Common myeloid progenitor, CD34-positive (primary cell): ENCODE data around the gene MRPL23.

Source experiments
- CTCF ChIA-PET: fragments of 350-600 bp; sonication (Branson Sonifier 250); formaldehyde crosslinking; loops from one replicate; lab custom pipeline; 2021; ENCODE audit warnings: antibody characterized with exemption; lab: Charles Lee
- POLR2A ChIA-PET: fragments of 350-600 bp; sonication (Branson Sonifier 250); formaldehyde crosslinking; loops from one replicate; lab custom pipeline; 2021; ENCODE audit warnings: antibody characterized with exemption; lab: Charles Lee
- DNase-seq, 3 donors: peaks; one replicate each; pipeline versions ENCODE4 v3.0.0 to v3.0.0-alpha.2; 2013
- H3K27ac ChIP-seq, 2 experiments: 1 replicate in 1 of 2; 2 replicates in 1 of 2; pipeline ENCODE4 v1.7.0; 2013; ENCODE audit warnings: inconsistent platforms in 2 of 2, low read length in 2 of 2, mild to moderate bottlenecking in 2 of 2, low read depth in 1 of 2, moderate library complexity in 1 of 2; ENCODE audit not compliant: severe bottlenecking in 2 of 2, insufficient read depth in 1 of 2, poor library complexity in 1 of 2
- H3K27me3 ChIP-seq, 5 experiments: replicated peaks in 2 of 5; 1 replicate in 3 of 5; 2 replicates in 2 of 5; pipeline versions ENCODE4 v1.6.1 to v1.7.0; 2013; ENCODE audit warnings: low read length in 4 of 5, mild to moderate bottlenecking in 2 of 5, moderate library complexity in 2 of 5, inconsistent platforms in 1 of 5; ENCODE audit not compliant: insufficient read depth in 5 of 5, control insufficient read depth in 4 of 5
- H3K36me3 ChIP-seq, 4 experiments: 1 replicate in 2 of 4; 2 replicates in 2 of 4; pipeline versions ENCODE4 v1.6.1 to v1.7.0; 2013; ENCODE audit warnings: low read length in 3 of 4, control low read depth in 1 of 4, mild to moderate bottlenecking in 1 of 4; ENCODE audit not compliant: control insufficient read depth in 4 of 4, insufficient read depth in 4 of 4
- H3K4me1 ChIP-seq, 4 experiments: 1 replicate in 3 of 4; 2 replicates in 1 of 4; pipeline versions ENCODE4 v1.6.1 to v1.7.1; 2013; ENCODE audit warnings: low read length in 3 of 4, mild to moderate bottlenecking in 3 of 4, control low read depth in 1 of 4, inconsistent platforms in 1 of 4, moderate library complexity in 1 of 4; ENCODE audit not compliant: control insufficient read depth in 4 of 4, insufficient read depth in 4 of 4; ENCODE audit errors: control extremely low read depth in 1 of 4
- H3K4me3 ChIP-seq, 7 experiments: 1 replicate in 4 of 7; 2 replicates in 3 of 7; pipeline versions ENCODE4 v1.5.1 to v1.7.0; 2013; ENCODE audit warnings: mild to moderate bottlenecking in 7 of 7, low read length in 6 of 7, moderate library complexity in 6 of 7, inconsistent platforms in 2 of 7, low read depth in 2 of 7, control low read depth in 1 of 7; ENCODE audit not compliant: insufficient read depth in 4 of 7, control insufficient read depth in 1 of 7; ENCODE audit errors: extremely low read depth in 1 of 7
- H3K9me3 ChIP-seq, 5 experiments: 1 replicate in 4 of 5; 2 replicates in 1 of 5; pipeline versions ENCODE4 v1.6.1 to v1.7.1; 2013; ENCODE audit warnings: low read length in 4 of 5, mild to moderate bottlenecking in 2 of 5, inconsistent platforms in 1 of 5, low read depth in 1 of 5, moderate library complexity in 1 of 5; ENCODE audit not compliant: control insufficient read depth in 4 of 5, insufficient read depth in 2 of 5; ENCODE audit errors: control extremely low read depth in 1 of 5
- WGBS: methylation state at CpG from one replicate; pipeline ENCODE4 v1.1.5; 2013; ENCODE audit not compliant: insufficient coverage; 5-methylcytosine and 5-hydroxymethylcytosine counted together

The MRPL23 gene

DNA sequence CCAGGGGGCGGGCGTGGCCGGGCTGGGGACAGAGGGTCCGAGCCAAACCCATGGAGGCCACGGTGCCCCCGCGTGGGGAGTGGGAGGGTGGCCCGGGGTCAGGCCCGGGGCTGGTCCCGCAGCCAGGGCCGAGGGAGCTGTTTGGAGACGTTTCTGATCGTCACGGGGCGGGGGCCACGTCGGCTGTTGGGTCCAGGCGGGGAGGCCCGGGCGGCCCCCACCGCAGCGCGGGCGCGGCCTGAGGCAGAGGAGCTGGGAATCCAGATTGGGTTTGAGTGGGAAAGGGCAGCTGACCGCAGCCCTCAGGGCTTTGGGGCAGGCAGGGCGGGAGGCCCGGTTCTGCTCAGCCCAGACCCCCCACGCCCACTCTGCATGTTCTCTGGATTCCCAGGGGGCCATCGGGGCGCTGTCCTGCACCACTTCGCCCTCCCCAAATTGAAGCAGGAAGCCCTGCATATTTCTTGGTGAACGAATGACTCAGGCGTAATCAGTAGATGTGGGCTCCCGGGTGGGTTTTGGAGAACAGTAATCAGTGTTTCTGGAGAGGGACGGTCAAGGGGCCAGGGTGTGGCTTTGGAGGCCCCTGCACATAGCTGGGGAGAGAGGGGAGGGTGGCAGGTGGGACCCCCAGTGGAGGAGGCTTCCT, 583 bp downstream of the MRPL23 start:
- Histone ChIP-seq H3K4me3 (no peak overlapping the region), H3K9me3 (no peaks in the 10 kb centered on the region), H3K27me3 (no peaks in the 10 kb centered on the region), H3K4me1 (peaks cover 0 to 6% (median 1%) of the 10 kb centered on the region in 4 experiments), H3K27ac (no peak overlapping the region), H3K36me3 (no peaks in the 10 kb centered on the region)
- WGBS, result no CpG with 5 or more reads among the region's 36 CpGs
- CTCF ChIA-PET, result interaction anchor here (0.7 to 4.7 kb wide), 14 partner anchors 14 to 204 kb away, joined by 3 to 38 read pairs (median 5); partner anchors contain the start of genes H19 and TNNI2
- no peak for DNase-seq
- POLR2A ChIA-PET, result interaction anchor here (0.7 to 1.8 kb wide), 4 partner anchors 15 to 295 kb away, joined by 3 to 11 read pairs (median 5); no protein-coding TSS in a partner anchor

DNA sequence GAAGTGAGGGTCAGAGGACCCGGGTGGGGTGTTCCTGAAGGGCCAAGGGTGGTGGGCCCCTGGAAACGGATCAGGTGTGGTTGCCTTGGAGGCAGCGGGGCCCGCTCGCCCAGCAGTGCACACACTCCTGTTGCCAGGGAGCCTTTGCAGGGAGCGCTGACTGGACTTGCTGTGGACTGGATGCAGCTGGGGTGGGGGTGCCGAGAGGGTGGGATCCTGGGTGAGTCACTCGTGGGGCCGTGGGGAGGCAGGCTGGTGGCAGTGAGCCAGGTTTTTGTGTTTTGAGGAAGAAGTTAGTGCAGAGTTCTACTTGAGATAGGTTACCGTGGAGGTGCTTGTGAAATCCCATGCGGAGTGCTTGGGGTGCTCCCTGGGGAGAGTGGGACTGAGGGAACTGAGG, 1.3 kb downstream of the MRPL23 start:
- ChIA-PET POLR2A (interaction anchor here (0.9 to 1.7 kb wide), 3 partner anchors 58 to 67 kb away, joined by 3 to 11 read pairs (median 5); no protein-coding TSS in a partner anchor), CTCF (interaction anchor here (0.9 to 4.7 kb wide), 15 partner anchors 14 to 204 kb away, joined by 3 to 38 read pairs (median 5); partner anchors contain the start of genes H19 and TNNI2)
- Histone ChIP-seq H3K27me3 (no peaks in the 10 kb centered on the region), H3K27ac (no peak overlapping the region), H3K4me3 (no peak overlapping the region), H3K9me3 (no peaks in the 10 kb centered on the region), H3K4me1 (peaks cover 0 to 4% (median 0%) of the 10 kb centered on the region in 4 experiments), H3K36me3 (no peaks in the 10 kb centered on the region)
- no CpG with 5 or more reads among the region's 11 CpGs for WGBS
- DNase-seq, result no peak

DNA sequence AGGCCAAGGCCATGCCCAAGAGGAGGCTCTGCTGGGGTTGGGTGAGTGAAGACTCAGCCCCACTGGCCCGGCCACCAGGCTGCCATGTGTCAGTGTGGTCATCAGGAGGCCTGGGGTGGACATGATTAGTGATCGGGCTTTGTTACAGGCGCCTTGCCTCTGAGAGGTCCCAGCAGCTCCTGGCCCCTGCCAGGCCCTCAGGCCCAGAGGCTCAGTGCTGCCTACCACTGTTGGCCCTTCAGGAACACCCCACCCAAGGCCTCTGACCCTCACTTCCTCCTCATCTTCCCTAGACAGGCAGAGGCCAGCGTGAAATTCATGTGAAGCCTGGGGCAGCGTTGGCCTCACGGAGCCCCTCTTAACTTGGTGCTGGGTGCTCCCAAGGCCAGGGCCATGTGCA, 2.2 kb downstream of the MRPL23 start:
- H3K27ac ChIP-seq, result no peak overlapping the region
- H3K36me3 ChIP-seq, result no peaks in the 10 kb centered on the region
- ChIA-PET POLR2A (interaction anchor here (0.9 to 1.0 kb wide), 2 partner anchors 59 to 60 kb away, joined by 3 to 5 read pairs; no protein-coding TSS in a partner anchor), CTCF (interaction anchor here (0.9 to 4.7 kb wide), 13 partner anchors 18 to 203 kb away, joined by 3 to 38 read pairs (median 8); partner anchors contain the start of genes H19 and TNNI2)
- no peaks in the 10 kb centered on the region for H3K27me3 ChIP-seq
- no CpG with 5 or more reads among the region's 6 CpGs for WGBS
- H3K9me3 ChIP-seq, result no peaks in the 10 kb centered on the region
- no peaks in the 10 kb centered on the region for H3K4me1 ChIP-seq
- DNase-seq, result no peak
- no peak overlapping the region for H3K4me3 ChIP-seq

DNA sequence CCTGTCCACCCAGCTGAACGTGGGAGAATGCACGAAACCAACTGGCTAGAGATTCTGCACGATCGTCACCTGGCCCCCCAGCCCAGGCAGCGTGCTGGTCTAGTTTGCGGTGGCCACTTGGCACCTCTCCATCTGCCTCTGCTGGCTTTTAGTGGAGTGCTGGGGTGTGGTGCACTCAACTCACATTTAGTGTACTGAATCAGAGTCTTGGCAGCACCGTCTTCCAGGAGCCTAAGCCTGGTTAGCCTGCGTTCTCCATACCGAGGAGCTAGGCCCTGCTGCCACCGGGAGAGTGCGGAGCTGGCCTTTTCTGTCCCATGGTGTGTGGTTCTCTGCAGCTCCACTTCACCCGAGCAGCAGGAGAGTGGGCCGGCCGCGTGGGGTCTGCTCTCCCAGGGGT, 2.8 kb downstream of the MRPL23 start:
- Histone ChIP-seq H3K36me3 (no peaks in the 10 kb centered on the region), H3K4me3 (no peak overlapping the region), H3K4me1 (no peaks in the 10 kb centered on the region), H3K9me3 (no peaks in the 10 kb centered on the region), H3K27ac (no peak overlapping the region), H3K27me3 (no peaks in the 10 kb centered on the region)
- WGBS, result no CpG with 5 or more reads among the region's 15 CpGs
- CTCF ChIA-PET, result interaction anchor here (1.3 to 4.7 kb wide), 13 partner anchors 18 to 207 kb away, joined by 3 to 38 read pairs (median 6); partner anchors contain the start of genes H19 and TNNI2
- no peak for DNase-seq
- POLR2A ChIA-PET, result no interaction called here

DNA sequence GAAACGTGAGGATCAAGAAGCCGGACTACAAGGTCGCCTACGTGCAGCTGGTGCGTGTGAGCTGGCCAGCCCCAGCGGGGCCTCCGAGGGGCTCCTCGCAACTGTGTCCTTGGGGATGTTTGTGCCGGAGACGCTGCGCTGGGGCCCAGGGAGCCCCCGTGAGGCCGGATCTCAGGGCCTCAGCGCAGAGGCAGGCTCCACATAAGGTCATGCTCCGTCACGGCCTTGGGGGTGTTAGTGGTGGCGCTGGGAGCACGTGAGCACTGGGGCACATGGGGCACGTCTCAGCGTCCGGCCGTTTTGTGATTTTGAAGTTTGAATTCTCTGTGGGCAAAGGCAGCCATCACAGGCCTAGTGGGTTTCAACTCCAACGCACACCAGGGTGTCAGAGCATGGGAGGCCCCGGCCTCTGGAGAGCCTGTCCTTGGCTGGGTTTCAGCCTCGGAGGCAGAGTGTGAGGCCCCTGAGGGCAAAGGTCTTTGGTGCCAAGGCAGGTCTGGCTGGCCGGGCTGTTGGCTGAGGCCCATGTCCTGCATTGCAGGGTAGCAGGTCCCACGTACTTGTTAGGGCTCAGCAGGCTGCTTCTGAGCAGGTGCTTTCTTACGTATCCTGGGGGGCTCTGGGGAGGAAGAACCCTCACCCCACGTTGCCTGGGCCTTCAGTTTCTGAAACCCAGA, 5.8 kb downstream of the MRPL23 start:
- CTCF ChIA-PET, result interaction anchor here (1.2 to 5.2 kb wide), 5 partner anchors 44 to 199 kb away, joined by 3 to 44 read pairs (median 4); partner anchors contain the start of gene H19
- Histone ChIP-seq H3K36me3 (no peaks in the 10 kb centered on the region), H3K4me1 (no peaks in the 10 kb centered on the region), H3K4me3 (no peak overlapping the region), H3K9me3 (no peaks in the 10 kb centered on the region), H3K27ac (no peak overlapping the region), H3K27me3 (no peaks in the 10 kb centered on the region)
- POLR2A ChIA-PET, result no interaction called here
- WGBS, result no CpG with 5 or more reads among the region's 29 CpGs
- DNase-seq, result no peak

DNA sequence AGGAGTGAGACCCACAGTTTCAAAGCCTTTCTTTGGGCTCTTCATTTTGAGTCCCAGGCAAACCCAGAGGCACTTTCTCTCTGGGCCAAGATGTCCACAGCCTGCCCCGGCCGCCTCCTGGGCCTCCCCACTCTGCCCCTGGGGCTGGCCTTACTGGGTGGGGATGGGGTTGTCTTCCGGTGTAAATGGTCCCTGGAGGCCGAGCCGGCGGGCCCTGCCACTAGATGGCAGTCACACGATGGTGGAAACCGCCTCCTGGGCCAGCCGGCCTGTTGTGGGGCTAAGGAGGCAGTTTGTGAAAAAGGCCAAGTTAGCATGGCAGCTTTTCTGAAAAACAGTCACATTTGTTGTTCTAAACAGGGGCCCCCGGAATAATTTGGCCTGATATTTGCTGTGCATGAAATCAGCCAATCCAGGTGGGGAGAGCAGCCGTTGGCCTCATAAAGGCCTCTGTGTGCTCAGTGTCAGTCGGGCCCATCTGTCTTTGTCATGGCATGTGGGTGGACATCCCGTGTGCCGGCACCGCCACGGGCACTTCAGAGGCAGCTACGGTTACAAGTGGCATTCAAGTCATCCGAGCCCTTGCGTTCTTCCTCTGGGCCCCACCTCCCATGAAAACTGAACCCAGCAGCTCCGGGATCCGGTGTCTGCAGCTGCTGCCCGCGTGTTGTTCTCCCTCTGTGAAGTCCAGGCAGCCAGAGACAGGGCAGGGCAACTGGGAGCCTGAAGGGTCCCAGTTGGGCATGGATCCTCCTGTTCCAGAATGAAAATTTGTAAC, 6.5 kb downstream of the MRPL23 start:
- DNase-seq, result peak in 2 of 3 donors; percentile 17 to 28
- H3K4me1 ChIP-seq, result no peaks in the 10 kb centered on the region
- no peak overlapping the region for H3K27ac ChIP-seq
- CTCF ChIA-PET, result interaction anchor here (0.9 to 5.2 kb wide), 9 partner anchors 11 to 198 kb away, joined by 3 to 44 read pairs (median 5); partner anchors contain the start of gene H19
- POLR2A ChIA-PET, result no interaction called here
- H3K9me3 ChIP-seq, result no peaks in the 10 kb centered on the region
- H3K27me3 ChIP-seq, result no peaks in the 10 kb centered on the region
- no CpG with 5 or more reads among the region's 23 CpGs for WGBS
- H3K36me3 ChIP-seq, result no peaks in the 10 kb centered on the region
- H3K4me3 ChIP-seq, result no peak overlapping the region
